LNCAP (cell line): ENCODE data around the gene CDKAL1.

ENCODE experiments used
- CTCF ChIP-seq: fragments of 450-650 bp; IDR thresholded peaks from 2 replicates; pipeline ENCODE4 v1.5.1; 2017; ENCODE audit warnings: mild to moderate bottlenecking

CDKAL1 gene

GRCh38 chr6:20870021-20870420 lies 335.8 kb downstream of the CDKAL1 start:
- no peak for TF ChIP-seq CTCF

DNA sequence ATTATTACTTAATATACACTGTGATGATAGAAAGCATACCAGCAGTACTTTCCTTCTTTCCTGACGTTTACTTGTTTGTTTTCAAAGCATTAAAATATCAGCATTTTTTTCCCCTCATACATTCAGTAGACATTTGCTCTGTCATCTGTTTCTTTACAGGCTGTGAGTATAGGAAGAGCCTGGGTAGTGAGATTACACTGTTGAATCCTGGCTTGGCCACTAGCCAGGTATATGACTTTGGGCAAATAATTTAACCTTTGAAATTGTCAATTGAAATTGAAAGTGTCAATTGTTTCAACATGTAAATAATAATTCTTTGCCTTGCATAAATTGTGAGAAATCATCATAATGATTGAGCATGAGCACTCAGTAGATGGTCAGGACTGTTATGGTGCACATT lies 336.2 kb downstream of the CDKAL1 start:
- TF ChIP-seq CTCF = no peak

GRCh38 chr6:20873425-20874190 lies 339.4 kb downstream of the CDKAL1 start:
- TF ChIP-seq CTCF = peak; percentile 15; the same call in 1 of the 2 replicates

DNA sequence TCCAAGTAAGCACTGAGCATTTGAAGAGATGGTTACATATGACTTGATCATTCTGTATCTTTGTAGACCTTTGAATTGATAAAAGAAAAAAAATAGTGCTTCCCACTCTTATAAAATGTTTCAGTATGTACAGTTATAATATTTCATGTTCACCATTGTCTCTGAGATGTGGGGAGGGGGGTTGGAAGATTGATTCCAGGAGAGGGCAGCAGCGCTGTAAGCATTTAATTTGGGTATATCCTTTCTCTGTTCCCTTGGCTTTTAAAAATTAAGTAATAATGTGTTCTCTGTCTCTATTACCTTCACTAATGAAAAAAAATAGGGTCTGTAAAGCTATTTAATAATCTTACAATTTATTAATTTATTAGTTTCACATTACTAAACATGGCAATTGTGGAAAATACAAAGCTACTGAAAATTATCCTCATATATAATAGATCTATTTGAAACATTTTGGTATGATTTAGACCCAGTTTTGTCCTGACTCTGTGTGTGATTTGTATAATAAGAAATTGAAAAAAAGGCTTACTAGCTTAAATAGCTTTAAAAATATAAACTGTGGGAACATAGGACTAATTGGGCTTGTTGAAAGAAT lies 341.2 kb downstream of the CDKAL1 start:
- TF ChIP-seq CTCF = peak; percentile 61

DNA sequence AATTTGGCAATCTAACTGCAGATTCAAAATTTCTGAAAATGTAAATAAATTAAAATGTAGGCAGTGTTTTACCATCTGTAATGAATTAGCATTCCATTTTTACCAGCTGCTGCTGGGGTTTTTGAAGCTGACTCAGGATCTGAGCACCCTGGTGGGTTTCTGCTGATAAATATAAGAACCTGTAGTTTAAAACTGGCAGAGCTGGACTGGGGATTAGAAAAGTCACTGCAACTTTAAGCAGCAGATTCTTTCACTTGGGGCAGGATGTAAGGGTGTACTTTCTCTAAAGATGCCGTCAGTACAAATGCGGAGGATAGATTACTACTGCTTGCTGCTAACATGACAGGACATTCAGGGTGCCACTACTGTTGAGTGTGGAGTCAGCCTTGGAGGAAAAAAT lies 341.8 kb downstream of the CDKAL1 start:
- TF ChIP-seq CTCF = no peak

DNA sequence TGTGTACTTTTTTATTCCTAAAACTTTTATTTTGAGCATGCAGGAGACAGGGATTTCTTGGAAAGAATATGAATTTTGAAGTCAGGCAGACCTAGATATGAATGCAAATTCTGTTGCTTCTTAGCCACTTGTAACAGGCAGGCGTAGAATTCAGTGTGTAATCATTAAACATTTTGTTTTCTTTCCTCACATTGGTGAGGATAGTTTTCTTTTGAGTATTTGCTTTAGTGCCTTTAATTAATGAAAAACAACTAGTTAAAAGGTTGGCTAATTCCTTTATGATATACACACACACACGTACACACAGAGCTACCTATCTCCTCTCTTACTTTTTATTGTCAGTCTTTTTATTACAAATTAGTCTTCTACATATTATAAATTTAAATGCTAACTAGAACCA lies 342.3 kb downstream of the CDKAL1 start:
- TF ChIP-seq CTCF = no peak

GRCh38 chr6:20877008-20877937 lies 343.0 kb downstream of the CDKAL1 start:
- no peak for TF ChIP-seq CTCF
